Mesenchymal stem cell (in vitro differentiated cells and primary cell): ENCODE measurements around the gene PRKCG.

ENCODE experiments used
- DNase-seq: peaks from one replicate; pipeline ENCODE4 v3.0.0-alpha.2; 2013
- H2AFZ ChIP-seq: one replicate; pipeline ENCODE4 v1.6.1; 2013; ENCODE audit warnings: low read depth, mild to moderate bottlenecking, control low read depth, inconsistent platforms, low read length, moderate library complexity
- H2AK5ac ChIP-seq: 2 replicates; pipeline ENCODE4 v1.6.1; 2013; ENCODE audit warnings: low read length, moderate library complexity, mild to moderate bottlenecking, inconsistent platforms; ENCODE audit not compliant: severe bottlenecking
- H2BK120ac ChIP-seq: one replicate; pipeline ENCODE4 v1.6.1; 2013; ENCODE audit warnings: low read depth, mild to moderate bottlenecking, inconsistent platforms, low read length, moderate library complexity
- H2BK12ac ChIP-seq, 2 experiments: one replicate each; pipeline ENCODE4 v1.6.1; 2013; ENCODE audit warnings: inconsistent platforms in 2 of 2, low read length in 2 of 2, mild to moderate bottlenecking in 2 of 2, moderate library complexity in 2 of 2, control low read depth in 1 of 2
- H2BK15ac ChIP-seq: one replicate; pipeline ENCODE4 v1.6.1; 2013; ENCODE audit warnings: mild to moderate bottlenecking, low read depth, inconsistent platforms; ENCODE audit not compliant: poor library complexity, severe bottlenecking
- H2BK5ac ChIP-seq: 2 replicates; pipeline ENCODE4 v1.6.1; 2013; ENCODE audit warnings: low read depth, mild to moderate bottlenecking, low read length, control low read depth, inconsistent platforms; ENCODE audit not compliant: poor library complexity, severe bottlenecking
- H3K14ac ChIP-seq, 2 experiments: one replicate each; pipeline ENCODE4 v1.6.1; 2013; ENCODE audit warnings: inconsistent platforms in 2 of 2, low read length in 2 of 2, control low read depth in 1 of 2, mild to moderate bottlenecking in 1 of 2, moderate library complexity in 1 of 2
- H3K18ac ChIP-seq, 2 experiments: one replicate each; pipeline ENCODE4 v1.6.1; 2013; ENCODE audit warnings: inconsistent platforms in 2 of 2, low read length in 2 of 2, control low read depth in 1 of 2, low read depth in 1 of 2, mild to moderate bottlenecking in 1 of 2
- H3K23ac ChIP-seq, 2 experiments: one replicate each; pipeline ENCODE4 v1.6.1; 2013; ENCODE audit warnings: inconsistent platforms in 2 of 2, low read length in 2 of 2, mild to moderate bottlenecking in 2 of 2, moderate library complexity in 2 of 2, control low read depth in 1 of 2
- H3K27ac ChIP-seq: 2 replicates; pipeline ENCODE4 v1.5.1; 2013; ENCODE audit warnings: mild to moderate bottlenecking, moderate library complexity, low read length, control low read depth, inconsistent platforms; ENCODE audit not compliant: poor library complexity, severe bottlenecking
- H3K27me3 ChIP-seq, 2 experiments: 2 replicates each; pipeline versions ENCODE4 v1.6.1 to v1.7.0; 2013; ENCODE audit warnings: low read length in 2 of 2, mild to moderate bottlenecking in 2 of 2, moderate library complexity in 2 of 2, control low read depth in 1 of 2, inconsistent platforms in 1 of 2; ENCODE audit not compliant: control insufficient read depth in 1 of 2, insufficient read depth in 1 of 2
- H3K36me3 ChIP-seq, 2 experiments: 2 replicates each; pipeline versions ENCODE4 v1.6.1 to v1.7.0; 2013; ENCODE audit warnings: low read length in 2 of 2, control low read depth in 1 of 2, inconsistent platforms in 1 of 2, low read depth in 1 of 2, mild to moderate bottlenecking in 1 of 2; ENCODE audit not compliant: insufficient read depth in 2 of 2, control insufficient read depth in 1 of 2
- H3K4ac ChIP-seq, 2 experiments: one replicate each; pipeline ENCODE4 v1.6.1; 2013; ENCODE audit warnings: inconsistent platforms in 2 of 2, low read length in 2 of 2, mild to moderate bottlenecking in 2 of 2, moderate library complexity in 2 of 2, control low read depth in 1 of 2, low read depth in 1 of 2
- H3K4me1 ChIP-seq: 2 replicates; pipeline ENCODE4 v1.6.1; 2013; ENCODE audit warnings: low read depth, low read length, control low read depth; ENCODE audit not compliant: control insufficient read depth, insufficient read depth
- H3K4me2 ChIP-seq: 2 replicates; pipeline ENCODE4 v1.6.1; 2013; ENCODE audit warnings: low read length, mild to moderate bottlenecking, inconsistent platforms; ENCODE audit not compliant: poor library complexity, severe bottlenecking
- H3K4me3 ChIP-seq, 2 experiments: 2 replicates each; pipeline versions ENCODE4 v1.5.1 to v1.7.0; 2013; ENCODE audit warnings: low read length in 2 of 2, mild to moderate bottlenecking in 2 of 2, control low read depth in 1 of 2, low read depth in 1 of 2; ENCODE audit not compliant: insufficient read depth in 1 of 2
- H3K79me1 ChIP-seq: replicated peaks from 2 replicates; pipeline ENCODE4 v1.6.1; 2013; ENCODE audit warnings: mild to moderate bottlenecking, control low read depth, low read length, inconsistent platforms; ENCODE audit not compliant: poor library complexity, severe bottlenecking
- H3K9ac ChIP-seq: 2 replicates; pipeline ENCODE4 v1.7.0; 2013; ENCODE audit warnings: mild to moderate bottlenecking, low read length, moderate library complexity
- H3K9me3 ChIP-seq: 2 replicates; pipeline ENCODE4 v1.7.0; 2013; ENCODE audit warnings: mild to moderate bottlenecking, low read length; ENCODE audit not compliant: control insufficient read depth
- H4K8ac ChIP-seq: one replicate; pipeline ENCODE4 v1.6.1; 2013; ENCODE audit warnings: inconsistent platforms, mild to moderate bottlenecking, low read length, moderate library complexity
- H4K91ac ChIP-seq: one replicate; pipeline ENCODE4 v1.6.1; 2013; ENCODE audit warnings: mild to moderate bottlenecking, low read length, inconsistent platforms
- WGBS: methylation state at CpG from one replicate; pipeline ENCODE4 v1.1.7; 2013; ENCODE audit warnings: mixed read lengths; 5-methylcytosine and 5-hydroxymethylcytosine counted together

The PRKCG gene

DNA sequence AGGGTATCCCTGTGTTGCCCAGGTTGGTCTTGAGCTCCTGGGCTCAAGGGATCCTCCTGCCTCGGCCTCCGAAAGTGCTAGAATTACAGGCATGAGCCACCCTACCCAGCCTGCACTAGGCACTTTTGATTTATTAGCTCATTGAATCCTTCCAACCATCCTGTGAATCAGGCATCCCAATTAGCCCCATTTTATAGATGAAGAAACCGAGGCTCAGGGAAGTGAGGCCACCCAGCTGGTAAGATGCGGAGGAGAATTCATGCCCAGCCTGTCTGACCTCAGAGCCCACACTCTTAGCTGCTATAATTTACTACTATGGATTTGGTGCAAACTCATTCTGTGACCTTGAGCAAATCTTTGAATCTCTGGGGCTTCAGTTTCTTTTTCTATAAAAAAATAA, 62.9 kb downstream of the PRKCG start:
- WGBS = 83% methylated on average over 4 of the region's 4 CpGs
- Histone ChIP-seq H3K18ac (no peak overlapping the region), H3K27ac (no peak overlapping the region), H3K9ac (no peak overlapping the region), H4K91ac (no peak overlapping the region), H2AFZ (no peak overlapping the region), H3K27me3 (peaks cover 20 to 62% of the 10 kb centered on the region in 2 experiments), H3K4me2 (no peak overlapping the region), H2BK15ac (no peak overlapping the region), H3K4me3 (no peak overlapping the region), H3K36me3 (no peaks in the 10 kb centered on the region), H4K8ac (no peak overlapping the region), H3K23ac (no peak overlapping the region), H3K4me1 (no peaks in the 10 kb centered on the region), H3K14ac (no peak overlapping the region), H3K4ac (no peak overlapping the region), H2BK5ac (no peak overlapping the region), H2BK12ac (no peak overlapping the region), H2BK120ac (no peak overlapping the region), H3K79me1 (no peaks in the 10 kb centered on the region), H2AK5ac (no peak overlapping the region), H3K9me3 (no peaks in the 10 kb centered on the region)
- no peak for DNase-seq

- WGBS = 33% methylated on average over 7 of the region's 9 CpGs
- Histone ChIP-seq H3K4ac (no peak overlapping the region), H2BK120ac (no peak overlapping the region), H3K4me2 (no peak overlapping the region), H3K9me3 (no peaks in the 10 kb centered on the region), H3K14ac (no peak overlapping the region), H4K8ac (no peak overlapping the region), H3K27ac (no peak overlapping the region), H3K36me3 (no peaks in the 10 kb centered on the region), H3K23ac (no peak overlapping the region), H3K18ac (no peak overlapping the region), H3K79me1 (no peaks in the 10 kb centered on the region), H3K4me3 (no peak overlapping the region), H2AK5ac (no peak overlapping the region), H2BK5ac (no peak overlapping the region), H3K9ac (no peak overlapping the region), H4K91ac (no peak overlapping the region), H3K27me3 (peaks cover 20 to 57% of the 10 kb centered on the region in 2 experiments), H2BK12ac (no peak overlapping the region), H2AFZ (no peak overlapping the region), H3K4me1 (no peaks in the 10 kb centered on the region), H2BK15ac (no peak overlapping the region)
- DNase-seq = no peak
Observed at GRCh38 chr19:53945441-53945840, 63.4 kb downstream of the PRKCG start.

DNA sequence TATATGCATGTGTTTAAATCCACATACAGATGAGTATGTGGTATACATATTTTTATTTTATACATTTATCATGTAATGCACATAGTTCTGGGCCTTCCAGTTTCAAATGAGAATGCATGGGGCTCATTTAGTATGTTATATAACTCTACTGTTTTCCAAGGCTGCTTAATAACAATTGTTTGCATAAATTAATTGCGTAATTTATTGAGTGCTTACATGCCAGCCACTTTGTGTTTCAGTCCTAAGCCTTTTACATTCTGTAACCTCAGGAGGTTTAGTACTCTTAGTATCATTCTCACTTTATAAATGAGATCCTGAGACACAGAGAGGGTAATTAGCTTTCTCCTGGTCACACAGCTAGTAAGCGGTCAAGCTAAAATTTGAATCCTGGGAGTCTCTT, 64.0 kb downstream of the PRKCG start:
- Histone ChIP-seq H2BK12ac (no peak overlapping the region), H3K4me1 (no peaks in the 10 kb centered on the region), H2BK15ac (no peak overlapping the region), H3K4ac (no peak overlapping the region), H4K91ac (no peak overlapping the region), H3K36me3 (no peaks in the 10 kb centered on the region), H3K14ac (no peak overlapping the region), H3K4me2 (no peak overlapping the region), H4K8ac (no peak overlapping the region), H3K18ac (no peak overlapping the region), H2BK5ac (no peak overlapping the region), H3K4me3 (no peak overlapping the region), H3K9ac (no peak overlapping the region), H2AFZ (no peak overlapping the region), H3K79me1 (no peaks in the 10 kb centered on the region), H2BK120ac (no peak overlapping the region), H2AK5ac (no peak overlapping the region), H3K27me3 (peaks cover 20 to 55% of the 10 kb centered on the region in 2 experiments), H3K23ac (no peak overlapping the region), H3K27ac (no peak overlapping the region), H3K9me3 (no peaks in the 10 kb centered on the region)
- WGBS = 100% methylated on average over 1 of the region's 2 CpGs
- no peak for DNase-seq

- H4K8ac ChIP-seq = no peak overlapping the region
- no peak overlapping the region for H3K23ac ChIP-seq
- H3K18ac ChIP-seq = no peak overlapping the region
- H4K91ac ChIP-seq = no peak overlapping the region
- no peak overlapping the region for H3K27ac ChIP-seq
- H2AFZ ChIP-seq = no peak overlapping the region
- DNase-seq = no peak
- H3K4me3 ChIP-seq = no peak overlapping the region
- WGBS = 56% methylated on average over 4 of the region's 5 CpGs
- H3K36me3 ChIP-seq = no peaks in the 10 kb centered on the region
- no peak overlapping the region for H2BK120ac ChIP-seq
- H3K14ac ChIP-seq = no peak overlapping the region
- H3K4me2 ChIP-seq = no peak overlapping the region
- no peaks in the 10 kb centered on the region for H3K9me3 ChIP-seq
- no peak overlapping the region for H2BK15ac ChIP-seq
- H3K27me3 ChIP-seq = peaks cover 6 to 39% of the 10 kb centered on the region in 2 experiments
- no peak overlapping the region for H3K9ac ChIP-seq
- no peaks in the 10 kb centered on the region for H3K79me1 ChIP-seq
- no peak overlapping the region for H2BK12ac ChIP-seq
- H3K4ac ChIP-seq = no peak overlapping the region
- H2BK5ac ChIP-seq = no peak overlapping the region
- H3K4me1 ChIP-seq = no peaks in the 10 kb centered on the region
- no peak overlapping the region for H2AK5ac ChIP-seq
Observed at GRCh38 chr19:53947624-53948023, 65.6 kb downstream of the PRKCG start.
